ENCODE measurements around the gene VARS1. TPM values are rescaled to one million over a fixed set of nuclear protein-coding genes. Genes with fewer than 3 reads are reported as not detected.

The VARS1 gene
- total and polyA plus RNA-seq, 2 of the 4 experiments (the other 2 are of a cell fraction): 41.2 to 42.0 TPM

DNA sequence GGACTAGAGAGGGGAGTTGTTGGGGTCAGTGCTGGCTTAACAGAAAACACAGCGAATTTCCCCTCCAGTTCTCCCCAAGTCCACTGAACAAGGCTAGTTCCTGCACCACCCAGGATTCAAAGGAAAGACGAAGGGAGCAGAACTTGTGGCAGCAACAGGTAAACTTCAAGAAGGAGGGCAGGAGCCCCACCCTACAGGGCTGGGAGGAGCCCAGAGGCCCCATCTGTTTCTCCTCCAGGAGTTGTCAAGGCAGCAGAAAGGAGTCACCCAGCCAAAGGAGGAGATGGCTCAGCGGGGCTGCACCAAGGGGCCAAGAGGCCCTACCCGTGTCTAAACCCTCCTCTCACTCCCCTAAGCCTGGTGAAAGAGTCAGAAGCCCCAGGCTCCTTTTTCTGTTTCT lies 31.4 kb downstream of the VARS1 start:
- Histone ChIP-seq H3K27me3 (ENCODE audit: control insufficient read depth, insufficient read depth, low read length) (no peaks in the 10 kb centered on the region), H4K91ac (ENCODE audit: insufficient read depth, low read depth, low read length) (no peak overlapping the region), H3K56ac (ENCODE audit: extremely low read depth, insufficient read depth, low read length) (no peak overlapping the region), H2AK9ac (replicated peaks; ENCODE audit: low read depth, low read length, poor library complexity) (peak overlapping the region; percentile 71), H3K79me1 (ENCODE audit: low read depth in 1 of 2, low read length in 2 of 2) (no peaks in the 10 kb centered on the region), H3K4me3 (ENCODE audit: insufficient read depth, low read depth, low read length) (no peak overlapping the region), H3K4ac (ENCODE audit: low read depth, low read length) (no peak overlapping the region), H3K9ac (ENCODE audit: low read depth, low read length) (no peak overlapping the region), H3K4me1 (ENCODE audit: control insufficient read depth, insufficient read depth, low read length) (peaks cover 4% of the 10 kb centered on the region), H3K14ac (replicated peaks; ENCODE audit: low read depth, low read length) (no peak overlapping the region), H3K36me3 (ENCODE audit: control insufficient read depth, insufficient read depth, low read length) (peaks cover 5% of the 10 kb centered on the region; the same call in 1 of the 2 replicates), H4K8ac (ENCODE audit: low read depth in 2 of 2, low read length in 2 of 2) (no peak overlapping the region), H3K23ac (ENCODE audit: low read depth, low read length) (no peak overlapping the region), H4K5ac (ENCODE audit: low read depth, low read length) (no peak overlapping the region), H3K9me1 (ENCODE audit: insufficient read depth, low read length) (peaks cover 9% of the 10 kb centered on the region), H4K20me1 (ENCODE audit: insufficient read depth, low read length) (no peaks in the 10 kb centered on the region), H3K9me3 (ENCODE audit: control insufficient read depth, insufficient read depth, low read length) (no peaks in the 10 kb centered on the region), H2BK120ac (ENCODE audit: low read depth, low read length) (no peak overlapping the region), H2AFZ (replicated peaks; ENCODE audit: low read length, poor library complexity) (no peak overlapping the region), H3K18ac (ENCODE audit: low read depth, low read length) (no peak overlapping the region), H2BK20ac (ENCODE audit: low read depth, low read length) (no peak overlapping the region), H2BK15ac (ENCODE audit: low read depth, low read length) (no peak overlapping the region), H2BK5ac (ENCODE audit: low read depth, low read length, poor library complexity, severe bottlenecking) (no peak overlapping the region), H2AK5ac (ENCODE audit: low read depth, low read length) (no peak overlapping the region; the same call in 1 of the 2 replicates), H3K4me2 (ENCODE audit: low read depth, low read length) (no peak overlapping the region), H3K27ac (ENCODE audit: insufficient read depth, low read length) (no peak overlapping the region)
- intact Hi-C loops (cut with micrococcal nuclease): no loop called here
- ATAC-seq (ENCODE audit: low read depth) (no peak), DNase-seq (no peak)
- no TSS peak for BruUV-seq (replicated peaks)
- ChIA-PET POLR2A (ENCODE audit: unreplicated experiment) (no interaction called here), CTCF (interaction anchor here (0.6 kb wide), 1 partner anchor 27 kb away, joined by 3 read pairs; no protein-coding TSS in a partner anchor)
- WGBS, 2 experiments (ENCODE audit: extremely low coverage in 2 of 2, insufficient read length in 1 of 2): no CpG with 5 or more reads among the region's 4 CpGs
- in situ Hi-C loops (cut with MboI; ENCODE audit: low sequenced_read_pairs): no loop called here
- no peak for TF ChIP-seq NFE2L2 (IDR thresholded peaks at IDR 0.05; ENCODE audit: low read depth, low read length)
- no peak for TF ChIP-seq RCOR1 (IDR thresholded peaks at IDR 0.05; ENCODE audit: insufficient replicate concordance, low read length)
- TF ChIP-seq, protein P1, sequence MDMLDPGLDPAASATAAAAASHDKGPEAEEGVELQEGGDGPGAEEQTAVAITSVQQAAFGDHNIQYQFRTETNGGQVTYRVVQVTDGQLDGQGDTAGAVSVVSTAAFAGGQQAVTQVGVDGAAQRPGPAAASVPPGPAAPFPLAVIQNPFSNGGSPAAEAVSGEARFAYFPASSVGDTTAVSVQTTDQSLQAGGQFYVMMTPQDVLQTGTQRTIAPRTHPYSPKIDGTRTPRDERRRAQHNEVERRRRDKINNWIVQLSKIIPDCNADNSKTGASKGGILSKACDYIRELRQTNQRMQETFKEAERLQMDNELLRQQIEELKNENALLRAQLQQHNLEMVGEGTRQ (IDR thresholded peaks at IDR 0.05; ENCODE audit: low read depth, low read length): no peak
- no peak for TF ChIP-seq SMC3 (IDR thresholded peaks at IDR 0.05; ENCODE audit: low read depth, low read length)
- TF ChIP-seq BHLHE40 (IDR thresholded peaks at IDR 0.05; ENCODE audit: low read depth, low read length): no peak
- TF ChIP-seq FOS (IDR thresholded peaks at IDR 0.05; ENCODE audit: low read depth, low read length): no peak
- dilution Hi-C loops (cut with HindIII; ENCODE audit: low sequenced_read_pairs, unreplicated experiment): no loop called here

Measured in IMR-90 (cell line).